ENCODE results near the gene ANKS6. TPM values are rescaled to one million over a fixed set of nuclear protein-coding genes. Genes with fewer than 3 reads are reported as not detected.

The ANKS6 gene
- total and polyA plus RNA-seq, 9 of the 15 experiments (the other 6 are each of a cell fraction or from before 2014, with no cell fraction given) = 9.9 to 74.5 (median 36.9) TPM

GRCh38 chr9:98732091-98732490 lies 64.3 kb downstream of the ANKS6 start:
- H4K20me1 ChIP-seq (replicated peaks; ENCODE audit: control insufficient read depth, insufficient read depth, low read length) = no peaks in the 10 kb centered on the region
- intact Hi-C loops (cut with micrococcal nuclease) (no loop called here), in situ Hi-C loops (cut with MboI) (no loop called here)
- BruUV-seq (replicated peaks) = no TSS peak
- whole genome bisulfite sequencing (ENCODE audit: insufficient coverage, low coverage, missing lambda C conversion rate) = 63% methylated on average over 9 of the region's 10 CpGs
- ChIA-PET POLR2A (interaction anchor here (0.5 to 0.7 kb wide), 2 partner anchors 10 to 707 kb away, joined by 3 read pairs; no protein-coding TSS in a partner anchor), CTCF (ENCODE audit: low intra/inter-chr PET ratio) (no interaction called here)
- H3K4me1 ChIP-seq (replicated peaks in 1 of 2; ENCODE audit: control insufficient read depth in 2 of 2, insufficient read depth in 2 of 2, low read length in 2 of 2) = peaks cover 0 to 5% of the 10 kb centered on the region in 2 experiments; a peak in 2 of 5 replicates
- peaks cover 38% of the 10 kb centered on the region; the same call in 2 of the 3 replicates for H3K36me3 ChIP-seq (ENCODE audit: control insufficient read depth, insufficient read depth, low read length)
- DNase-seq (ENCODE audit: extremely low read depth in 1 of 4, low spot score in 3 of 4) (no peak), ATAC-seq (no peak), FAIRE-seq (peak; percentile 64)
- H3K9me1 ChIP-seq (ENCODE audit: control insufficient read depth, insufficient read depth, low read length) = peaks cover 3% of the 10 kb centered on the region
- 0 out of 4 replicates have a peak overlapping the region, but pooled peaks of 1 of the 2 experiments have one; percentile 12 for H3K9ac ChIP-seq (ENCODE audit: insufficient read depth in 1 of 2, low read depth in 2 of 2, low read length in 2 of 2)
- H3K27ac ChIP-seq (ENCODE audit: extremely low read depth, low read depth, low read length) = no peak overlapping the region
- H3K79me2 ChIP-seq (ENCODE audit: control insufficient read depth, insufficient read depth, low read length) = no peaks in the 10 kb centered on the region
- H3K27me3 ChIP-seq (ENCODE audit: control insufficient read depth in 2 of 2, insufficient read depth in 2 of 2, low read length in 2 of 2) = peaks cover 2 to 12% of the 10 kb centered on the region in 2 experiments; a peak in 2 of 5 replicates
- no peak overlapping the region for H3K4me2 ChIP-seq (ENCODE audit: insufficient read depth, low read length)
- no peak overlapping the region for H3K4me3 ChIP-seq
- H2AFZ ChIP-seq (ENCODE audit: low read depth, low read length) = no peak overlapping the region
- no peaks in the 10 kb centered on the region for H3K9me3 ChIP-seq (replicated peaks; ENCODE audit: control insufficient read depth, insufficient read depth, low read depth, low read length)
- TF ChIP-seq TFAM (CRISPR knock-in tag; conservative IDR thresholded peaks at IDR 0.05) (no peak), ZNF354B (CRISPR knock-in tag; IDR thresholded peaks at IDR 0.05) (no peak), ZFPM2 (CRISPR knock-in tag; IDR thresholded peaks at IDR 0.05) (no peak), ZNF24 (IDR thresholded peaks at IDR 0.05) (no peak), CBX8 (IDR thresholded peaks at IDR 0.05; ENCODE audit: borderline replicate concordance, extremely low read depth, low read depth, low read length, poor library complexity, severe bottlenecking) (no peak), TOE1 (IDR thresholded peaks at IDR 0.05; ENCODE audit: borderline replicate concordance) (no peak), TOE1 (CRISPR knock-in tag; IDR thresholded peaks at IDR 0.05; ENCODE audit: borderline replicate concordance, low read depth) (no peak), AFF4 (CRISPR knock-in tag; IDR thresholded peaks at IDR 0.05) (no peak), DNMT1 (IDR thresholded peaks at IDR 0.05) (no peak), EGR1 (conservative IDR thresholded peaks at IDR 0.05) (no peak), SMARCA4 (IDR thresholded peaks at IDR 0.05) (no peak), ZNF551 (CRISPR knock-in tag; IDR thresholded peaks at IDR 0.05) (no peak), KDM5B (IDR thresholded peaks at IDR 0.05; ENCODE audit: insufficient replicate concordance, low read depth, low read length) (no peak), PHF20 (IDR thresholded peaks at IDR 0.05; ENCODE audit: partially characterized antibody) (no peak), HDAC3 (IDR thresholded peaks at IDR 0.05; ENCODE audit: borderline replicate concordance, partially characterized antibody) (no peak)

Data from K562 (cell line).